GM18519 (cell line): Measurements from ENCODE around the gene CBFA2T3.

Experiments used
- ATAC-seq: cut with Tn5 transposase; IDR thresholded peaks from one replicate; pipeline ENCODE4 v1.9.1; 2021; ENCODE audit warnings: mild to moderate bottlenecking, moderate library complexity; ENCODE audit not compliant: unreplicated experiment, low FRiP score

Gene CBFA2T3

GRCh38 chr16:88979353-88980015 is 2.5 kb upstream of the CBFA2T3 start:
- ATAC-seq: no peak

- ATAC-seq: no peak
Measured at GRCh38 chr16:88978608-88979346, 1.8 kb upstream of the CBFA2T3 start.

- ATAC-seq: no peak
Measured at GRCh38 chr16:88977812-88978607, 1.0 kb upstream of the CBFA2T3 start.

GRCh38 chr16:88976366-88977017 is 515 bp downstream of the CBFA2T3 start:
- no peak for ATAC-seq

- ATAC-seq: no peak
Measured at GRCh38 chr16:88975511-88976061, 1.4 kb downstream of the CBFA2T3 start.

GRCh38 chr16:88974916-88975215 is 2.1 kb downstream of the CBFA2T3 start:
- no peak for ATAC-seq

- no peak for ATAC-seq
Measured at GRCh38 chr16:88974080-88974915, 2.7 kb downstream of the CBFA2T3 start.

- ATAC-seq: no peak
Measured at GRCh38 chr16:88973415-88974050, 3.5 kb downstream of the CBFA2T3 start.

- no peak for ATAC-seq
Measured at GRCh38 chr16:88973007-88973410, 4.0 kb downstream of the CBFA2T3 start.

- no peak for ATAC-seq
Measured at GRCh38 chr16:88972349-88972748, 4.7 kb downstream of the CBFA2T3 start.

GRCh38 chr16:88971371-88972097 is 5.5 kb downstream of the CBFA2T3 start:
- no peak for ATAC-seq

GRCh38 chr16:88970539-88971065 is 6.4 kb downstream of the CBFA2T3 start:
- no peak for ATAC-seq

GRCh38 chr16:88970050-88970449 is 7.0 kb downstream of the CBFA2T3 start:
- no peak for ATAC-seq

- ATAC-seq: no peak
Measured at GRCh38 chr16:88969361-88969831, 7.6 kb downstream of the CBFA2T3 start.

GRCh38 chr16:88968589-88969280 is 8.3 kb downstream of the CBFA2T3 start:
- no peak for ATAC-seq

GRCh38 chr16:88967830-88968588 is 9.0 kb downstream of the CBFA2T3 start:
- ATAC-seq: no peak
